GM19452 (cell line): Measurements from ENCODE around the gene MALT1.

Experiments used
- ATAC-seq: cut with Tn5 transposase; IDR thresholded peaks from one replicate; pipeline ENCODE4 v1.9.1; 2021; ENCODE audit not compliant: unreplicated experiment

MALT1 gene

DNA sequence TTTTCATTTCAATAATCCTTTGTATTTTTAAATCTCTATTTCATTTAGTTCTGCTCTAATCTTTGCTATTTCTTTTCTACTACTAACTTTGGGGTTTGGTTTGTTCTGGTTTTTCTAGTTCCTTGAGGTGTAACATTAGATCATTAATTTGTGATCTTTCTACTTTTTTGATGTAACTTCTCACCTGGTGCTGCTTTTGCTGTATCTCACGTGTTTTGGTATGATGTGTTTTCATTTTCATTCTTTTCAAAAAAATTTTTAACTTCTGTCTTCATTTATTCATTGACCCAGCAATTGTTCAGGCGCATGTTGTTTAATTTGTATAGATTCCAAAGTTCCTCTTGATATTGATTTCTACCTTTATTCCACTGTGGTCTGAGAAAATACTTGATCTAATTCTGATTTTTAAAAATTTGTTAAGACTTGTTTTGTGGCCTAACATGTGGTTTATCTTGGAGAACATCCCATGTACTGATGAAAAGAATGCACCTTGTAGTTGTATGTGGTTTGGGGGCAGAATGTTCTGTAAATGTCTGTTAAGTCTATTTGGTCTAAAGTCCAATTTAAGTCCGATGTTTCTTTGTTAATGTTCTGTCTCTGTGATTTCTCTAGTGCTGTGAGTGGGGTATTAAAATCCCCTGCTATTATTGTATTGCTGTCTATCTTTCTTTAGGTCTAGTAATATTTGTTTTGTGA, 17.3 kb upstream of the MALT1 start:
- no peak for ATAC-seq

DNA sequence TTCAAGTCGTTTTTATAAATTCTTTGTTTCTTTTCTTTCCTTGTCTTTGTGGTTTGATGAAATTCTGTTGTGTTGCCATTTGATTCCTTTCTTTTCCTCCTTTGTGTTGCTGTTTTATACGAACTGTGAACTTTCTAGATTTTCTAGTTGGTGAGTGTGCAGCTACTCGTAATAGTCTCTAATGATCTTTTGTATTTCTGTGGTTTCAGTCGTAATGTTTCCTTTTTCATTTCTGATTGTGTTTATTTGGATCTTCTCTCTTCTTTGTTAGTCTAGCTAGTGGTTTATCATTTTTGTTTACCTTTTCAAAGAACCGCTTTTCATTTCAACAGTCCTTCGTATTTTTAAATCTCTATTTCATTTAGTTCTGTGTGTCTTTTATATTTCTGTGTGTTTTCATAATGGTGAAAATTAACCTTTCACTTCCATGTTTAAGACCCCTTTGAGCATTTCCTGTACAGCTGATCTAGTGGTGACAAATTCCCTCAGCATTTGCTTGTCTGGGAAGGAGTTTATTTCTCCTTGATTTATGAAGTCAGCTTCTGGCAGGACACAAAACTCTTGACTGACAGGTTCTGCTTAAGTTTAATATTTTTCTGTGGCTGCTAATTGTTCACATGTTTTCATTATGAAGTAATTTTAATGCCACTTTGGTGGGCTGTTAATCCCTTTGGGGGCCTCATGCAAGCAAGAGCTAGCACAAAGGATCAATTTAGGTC, 16.2 kb upstream of the MALT1 start:
- ATAC-seq = no peak

DNA sequence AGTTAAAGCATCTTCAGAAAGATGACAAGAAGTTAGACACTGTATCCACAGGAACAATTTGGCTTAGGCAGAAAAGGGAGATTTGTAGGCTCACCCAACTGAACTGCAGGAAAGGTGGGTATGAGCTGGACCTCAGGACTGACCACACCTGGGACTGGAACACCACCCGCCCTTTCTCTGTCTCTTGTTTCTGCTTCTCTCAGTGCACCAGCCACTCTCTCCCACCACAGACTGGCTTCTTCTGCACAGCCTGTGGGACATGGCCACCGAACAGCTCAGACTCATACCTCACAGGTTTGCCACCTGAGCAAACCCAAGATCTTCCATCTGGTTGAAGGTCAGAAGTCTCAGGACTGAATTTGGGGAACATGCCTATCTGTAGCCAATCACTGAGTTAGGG, 14.2 kb upstream of the MALT1 start:
- ATAC-seq = no peak

- ATAC-seq = no peak
Measured at GRCh38 chr18:58657494-58657893, 13.8 kb upstream of the MALT1 start.

DNA sequence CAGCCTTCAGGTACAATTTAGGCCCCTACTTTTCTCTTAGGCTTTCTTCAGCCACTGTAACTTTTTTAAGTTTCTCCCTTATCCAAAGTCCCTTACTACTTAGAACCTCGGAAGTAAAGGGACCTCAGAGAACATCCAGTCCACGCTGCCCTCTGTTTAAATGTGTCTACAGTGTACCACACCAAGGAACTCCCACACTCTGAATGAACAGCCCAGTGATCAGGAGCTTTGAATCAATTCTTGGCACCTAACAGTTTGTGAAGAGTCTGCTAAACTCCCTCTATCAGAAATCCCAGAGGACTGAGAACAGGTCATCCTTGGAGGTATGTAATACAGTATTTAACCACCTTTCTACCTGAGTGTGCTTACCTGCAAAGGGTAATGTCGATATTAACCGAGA, 11.6 kb upstream of the MALT1 start:
- no peak for ATAC-seq

GRCh38 chr18:58660915-58661314, 10.3 kb upstream of the MALT1 start:
- no peak for ATAC-seq

- no peak for ATAC-seq
Measured at GRCh38 chr18:58661423-58661822, 9.8 kb upstream of the MALT1 start.

GRCh38 chr18:58662118-58662517, 9.1 kb upstream of the MALT1 start:
- ATAC-seq = no peak

DNA sequence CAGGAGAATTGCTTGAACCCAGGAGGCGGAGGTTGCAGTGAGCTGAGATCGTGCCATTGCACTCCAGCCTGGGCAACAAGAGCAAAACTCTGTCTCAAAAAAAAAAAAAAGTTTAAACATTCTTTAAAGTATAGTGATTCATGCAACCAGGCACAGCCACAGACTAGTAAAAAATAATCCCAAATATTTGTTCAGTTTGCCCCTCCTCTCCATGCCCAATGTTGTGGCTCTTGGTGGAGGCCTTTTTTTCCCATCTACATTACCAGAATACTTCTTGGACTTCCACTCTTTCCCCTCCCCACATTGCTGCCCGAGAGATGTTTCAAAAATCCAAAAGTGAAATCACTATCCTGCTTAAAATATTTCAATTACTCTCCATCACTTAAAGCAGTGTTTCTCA, 5.1 kb upstream of the MALT1 start:
- ATAC-seq = no peak

DNA sequence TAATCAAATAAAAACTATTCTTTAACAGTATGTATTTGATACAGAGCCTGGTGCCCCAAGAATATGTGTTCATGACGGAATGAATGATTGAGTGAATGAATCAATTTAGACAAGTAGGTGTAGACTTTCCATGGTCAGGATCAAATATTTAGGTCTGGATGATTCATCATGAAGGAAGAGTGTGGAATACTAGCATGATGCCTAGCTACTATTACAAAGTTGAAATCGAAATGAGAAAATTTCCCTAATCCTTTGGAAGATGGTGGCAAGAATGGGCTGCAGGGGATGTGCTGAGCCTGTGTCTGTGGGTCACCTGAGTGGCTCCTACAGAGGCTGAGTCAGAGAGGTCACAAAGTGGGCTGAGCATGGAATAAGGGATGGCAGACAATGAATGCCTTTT, 3.1 kb upstream of the MALT1 start:
- no peak for ATAC-seq

- ATAC-seq = no peak
Measured at GRCh38 chr18:58668897-58669296, 2.4 kb upstream of the MALT1 start.

GRCh38 chr18:58669731-58670378, 1.4 kb upstream of the MALT1 start:
- no peak for ATAC-seq

DNA sequence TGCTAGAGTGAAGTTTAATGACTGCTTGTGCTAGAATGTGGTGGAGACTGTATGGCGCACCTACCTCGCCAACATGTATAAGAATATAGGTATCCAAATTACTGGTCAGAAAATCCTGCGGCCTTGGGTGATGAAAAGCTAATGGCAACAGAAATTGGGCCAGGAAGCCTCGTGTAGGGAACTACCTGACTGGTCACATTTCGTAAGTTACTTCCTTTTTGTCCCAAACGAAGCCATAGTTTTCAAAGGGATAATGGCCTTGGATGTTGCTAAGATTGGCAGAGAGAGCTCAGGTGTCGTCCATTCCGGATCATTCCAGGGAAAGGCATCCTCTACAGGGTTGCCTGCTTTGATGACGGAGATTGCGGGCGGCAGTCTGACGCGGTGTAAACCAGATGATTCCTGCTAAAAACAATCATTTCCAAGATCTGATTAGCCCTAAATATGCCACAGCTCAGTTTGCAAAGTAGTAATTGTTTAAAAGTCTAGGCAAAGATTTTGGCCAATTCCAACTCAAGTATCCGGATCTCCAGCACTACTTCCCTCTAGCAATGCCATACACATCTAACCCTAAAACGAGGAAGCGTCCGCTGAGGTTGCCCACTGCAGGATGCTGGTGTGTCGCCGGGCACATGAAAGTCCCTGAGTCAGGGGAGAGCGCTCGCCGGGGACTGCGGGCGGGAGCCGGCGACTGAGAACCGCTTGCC, 708 bp upstream of the MALT1 start:
- no peak for ATAC-seq

DNA sequence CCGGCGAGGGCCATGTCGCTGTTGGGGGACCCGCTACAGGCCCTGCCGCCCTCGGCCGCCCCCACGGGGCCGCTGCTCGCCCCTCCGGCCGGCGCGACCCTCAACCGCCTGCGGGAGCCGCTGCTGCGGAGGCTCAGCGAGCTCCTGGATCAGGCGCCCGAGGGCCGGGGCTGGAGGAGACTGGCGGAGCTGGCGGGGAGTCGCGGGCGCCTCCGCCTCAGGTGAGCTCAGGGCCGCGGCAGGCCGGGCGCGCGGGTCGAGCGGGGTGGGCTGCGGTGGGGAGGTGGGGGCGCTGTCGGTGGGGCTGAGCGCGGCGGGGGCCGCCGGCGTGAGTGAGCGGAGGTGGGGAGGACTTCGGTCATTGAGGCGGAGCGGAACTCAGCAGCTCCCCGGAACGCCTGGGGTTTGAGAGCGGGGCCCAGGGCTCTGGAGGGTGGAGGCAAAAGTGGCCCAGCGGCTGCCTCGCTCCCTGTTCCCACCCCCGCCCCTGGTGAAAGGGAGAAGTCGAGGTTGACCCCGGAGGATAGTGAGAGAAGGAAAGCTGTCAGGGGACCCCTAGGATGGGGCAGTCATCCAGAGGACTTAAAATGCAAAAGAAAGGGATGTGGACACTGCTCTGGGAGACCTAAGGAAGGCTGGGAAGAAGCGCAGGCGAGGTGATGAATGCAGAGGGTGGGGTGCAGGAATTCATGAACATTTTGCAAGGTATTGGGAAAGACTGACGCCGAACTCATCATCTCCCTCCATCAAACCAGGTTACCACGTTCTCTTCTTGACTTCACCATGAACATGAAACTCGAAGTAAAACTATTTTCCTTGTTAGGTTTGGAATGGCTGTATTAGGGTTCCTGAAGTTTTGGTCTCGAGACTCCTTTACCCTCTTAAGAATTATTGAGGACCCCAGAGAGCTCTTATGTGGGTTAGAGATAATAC, 633 bp downstream of the MALT1 start:
- peak; percentile 26 for ATAC-seq

DNA sequence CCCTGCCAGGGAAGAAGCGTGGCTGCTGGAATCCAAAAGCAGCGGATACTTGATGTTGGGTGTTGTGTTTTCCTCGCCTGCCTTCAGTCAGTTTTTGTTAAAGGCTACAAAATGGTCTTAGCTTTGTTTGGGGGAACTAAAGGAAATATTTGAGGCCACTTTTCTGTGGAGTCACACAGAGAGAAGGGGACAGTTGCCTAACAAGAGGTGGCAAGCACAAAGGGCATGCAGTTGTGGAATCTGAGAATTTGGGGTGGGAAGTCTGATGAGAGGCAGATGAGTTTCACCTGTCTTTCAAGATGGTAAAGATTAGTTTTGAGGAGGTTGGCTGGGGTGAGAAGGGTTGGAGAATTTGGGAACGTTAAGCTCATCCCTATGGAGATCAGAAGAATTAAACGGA, 2.9 kb downstream of the MALT1 start:
- no peak for ATAC-seq

DNA sequence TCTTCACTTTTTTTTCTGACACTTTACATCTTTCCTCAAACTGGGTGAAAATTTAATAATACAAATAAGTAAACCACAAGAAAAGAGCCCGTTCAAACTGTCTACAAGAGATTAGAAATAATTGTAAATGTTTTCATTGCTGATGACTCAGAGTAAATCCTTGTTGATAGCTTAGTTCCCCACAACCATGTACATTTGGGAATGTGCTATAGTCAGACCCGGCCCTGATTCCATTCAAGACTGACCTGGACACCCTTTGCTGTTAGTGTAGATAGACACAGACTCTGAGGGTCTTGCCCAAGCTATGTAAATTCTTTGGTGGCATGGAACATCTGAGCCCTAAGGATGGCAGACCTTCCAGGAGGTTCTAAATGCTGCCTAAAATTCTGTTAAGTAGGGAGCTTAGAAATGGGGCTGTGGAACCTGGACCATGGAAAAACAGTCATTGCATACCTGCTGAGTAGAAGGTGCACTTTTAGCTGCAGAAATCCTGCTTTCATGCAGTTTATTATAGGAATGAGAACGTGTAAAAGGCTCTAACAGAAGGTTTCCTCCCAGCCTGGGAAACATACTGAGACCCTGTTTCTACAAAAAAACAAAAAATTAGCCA, 3.7 kb downstream of the MALT1 start:
- ATAC-seq = no peak

DNA sequence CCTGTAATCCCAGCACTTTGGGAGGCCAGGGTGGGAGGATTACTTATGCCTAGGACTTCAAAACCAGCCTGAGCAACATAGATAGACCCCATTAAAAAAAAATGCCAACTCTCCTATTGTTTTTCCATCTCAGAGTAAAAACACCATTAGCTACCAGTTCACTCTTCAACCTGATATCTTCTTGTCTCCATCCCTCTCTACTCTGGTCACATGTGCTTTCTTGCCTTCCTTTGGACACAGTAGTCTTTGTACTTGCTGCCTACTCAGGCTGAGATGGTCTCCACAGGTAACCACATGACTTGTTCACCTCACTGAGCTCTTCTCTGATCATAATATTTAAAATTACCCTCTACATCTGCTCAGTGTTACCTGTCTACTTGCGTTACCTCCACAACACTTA, 5.0 kb downstream of the MALT1 start:
- ATAC-seq = no peak

DNA sequence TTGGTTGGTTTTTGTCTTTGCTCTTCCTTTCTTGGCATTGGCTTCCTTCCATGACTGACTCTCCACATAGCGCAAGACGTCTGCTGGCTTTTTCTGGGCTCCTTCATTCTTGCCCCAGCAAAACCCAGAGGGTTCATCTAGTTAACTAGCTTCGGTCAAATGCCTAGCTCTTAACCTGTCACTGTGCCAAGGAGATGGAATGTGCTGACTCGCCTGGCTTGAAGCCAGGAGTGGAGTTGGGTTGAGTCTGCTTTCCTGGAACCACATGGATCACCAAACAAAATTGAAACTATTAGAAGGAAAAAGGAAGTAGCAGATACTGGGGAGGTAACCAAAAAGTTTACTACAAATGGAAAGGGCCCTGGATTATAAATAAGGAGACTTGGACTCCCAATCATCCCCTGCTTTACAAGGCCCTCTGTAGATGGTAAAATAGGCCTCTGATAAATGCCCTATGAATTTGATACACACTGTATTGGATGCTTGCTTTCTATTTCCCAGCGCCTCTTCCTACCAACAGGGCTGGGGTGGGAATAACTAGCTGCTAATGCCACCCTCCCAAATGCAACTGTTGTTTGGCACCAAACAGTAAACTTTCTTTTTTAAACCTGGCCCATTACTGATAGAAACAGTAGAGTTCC, 11.3 kb downstream of the MALT1 start:
- ATAC-seq = no peak

DNA sequence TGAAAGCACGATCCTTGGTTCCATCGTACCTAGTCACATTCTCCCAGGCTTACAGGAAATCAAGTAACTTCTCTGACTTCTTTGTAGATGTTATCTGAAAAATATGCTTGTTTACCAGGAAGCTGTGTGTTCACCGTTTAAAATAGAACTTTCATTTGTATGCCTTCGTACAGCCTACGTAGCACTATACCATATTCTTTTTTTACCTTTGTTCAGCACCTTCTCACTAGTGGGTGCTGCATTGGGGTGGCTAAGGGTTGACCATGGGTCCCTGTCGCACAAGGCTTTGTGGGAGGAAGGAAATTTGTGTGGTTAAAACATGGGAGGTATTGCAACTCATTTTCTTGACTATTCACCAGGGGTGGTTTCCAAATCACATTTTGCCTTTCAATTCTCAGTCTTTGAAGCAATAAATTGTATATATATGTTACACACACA, 16.6 kb downstream of the MALT1 start:
- peak; percentile 85 for ATAC-seq

DNA sequence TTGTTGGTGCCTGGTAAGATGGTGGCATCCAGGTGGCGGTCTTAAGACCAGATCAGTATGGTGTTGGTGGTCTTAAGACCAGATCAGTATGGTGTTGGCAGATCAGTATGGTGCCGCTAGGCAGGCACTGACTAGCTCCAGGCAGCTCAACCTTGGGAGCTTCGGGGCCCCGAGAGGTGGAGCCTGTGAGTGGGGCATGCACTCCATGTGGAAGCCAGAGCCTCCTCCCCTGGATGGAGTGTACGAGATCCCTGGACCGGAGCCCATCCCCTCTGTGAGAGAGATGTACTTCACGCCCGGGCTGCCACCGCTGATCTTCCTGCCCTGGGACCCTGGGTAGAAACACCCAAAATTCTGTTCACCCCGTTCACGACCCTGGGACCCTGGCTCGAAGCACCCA, 19.0 kb downstream of the MALT1 start:
- no peak for ATAC-seq
